K562 (cell line): ENCODE data around the gene LRRC37A3. TPM values are rescaled to one million over a fixed set of nuclear protein-coding genes. Genes with fewer than 3 reads are reported as not detected.
A peak's percentile ranks its signal among the peaks of the same experiment; 100 is the strongest.

Experiments used
- ARNT ChIP-seq, 2 experiments: fragments of 450-650 bp; IDR thresholded peaks; 2 replicates each; pipeline ENCODE4 v1.6.1; 2016; ENCODE audit warnings: mild to moderate bottlenecking in 1 of 2
- ATF4 ChIP-seq: fragments of 450-650 bp; formaldehyde crosslinking; IDR thresholded peaks from 2 replicates; pipeline ENCODE4 v1.4.0; 2022; ENCODE audit warnings: mild to moderate bottlenecking, moderate library complexity
- BRD9 ChIP-seq: fragments of 450-650 bp; IDR thresholded peaks from 2 replicates; pipeline ENCODE4 v1.6.1; 2018; ENCODE audit warnings: low read depth; ENCODE audit not compliant: partially characterized antibody
- CCAR2 ChIP-seq: fragments of 200-400 bp; formaldehyde crosslinking; IDR thresholded peaks from 2 replicates; pipeline ENCODE4 v1.6.1; 2017; ENCODE audit warnings: mild to moderate bottlenecking, low read depth, low read length
- CEBPB ChIP-seq: fragments of 450-650 bp; IDR thresholded peaks from 2 replicates; pipeline ENCODE4 v1.6.1; 2016; ENCODE audit warnings: missing genetic modification characterization, missing compliant biosample characterization
- CHAMP1 ChIP-seq: fragments of 450-650 bp; IDR thresholded peaks from 2 replicates; pipeline ENCODE4 v1.6.1; 2016; ENCODE audit warnings: mild to moderate bottlenecking
- COPS2 ChIP-seq: fragments of 450-650 bp; conservative IDR thresholded peaks from 2 replicates; pipeline ENCODE4 v1.6.1; 2016; ENCODE audit warnings: mild to moderate bottlenecking, moderate library complexity
- E2F3 ChIP-seq: fragments of 250-450 bp; sonication (Bioruptor Pico); IDR thresholded peaks from 2 replicates; pipeline ENCODE4 v1.4.0; 2020; ENCODE audit warnings: mild to moderate bottlenecking
- EZH2 ChIP-seq: IDR thresholded peaks from 2 replicates; pipeline ENCODE4 v1.6.1; 2012; ENCODE audit warnings: low read depth, mild to moderate bottlenecking, inconsistent platforms, low read length, borderline replicate concordance
- HNRNPK ChIP-seq: fragments of 200-400 bp; formaldehyde crosslinking; IDR thresholded peaks from one replicate; pipeline ENCODE4 v1.6.1; 2018; ENCODE audit warnings: mild to moderate bottlenecking, low read depth, low read length; ENCODE audit not compliant: poor library complexity, severe bottlenecking
- ID3 ChIP-seq, 2 experiments: fragments of 250-450 bp in 1 of 2; fragments of 450-650 bp in 1 of 2; sonication (Bioruptor Pico) in 1 of 2; IDR thresholded peaks; 2 replicates each; pipeline versions ENCODE4 v1.6.1 to v1.8.0; 2016 to 2021; ENCODE audit warnings: mild to moderate bottlenecking in 2 of 2, moderate library complexity in 2 of 2, missing compliant biosample characterization in 1 of 2, missing genetic modification characterization in 1 of 2
- NBN ChIP-seq: fragments of 450-650 bp; IDR thresholded peaks from 2 replicates; pipeline ENCODE4 v1.6.1; 2016; ENCODE audit warnings: low read depth, mild to moderate bottlenecking
- PML ChIP-seq: IDR thresholded peaks from 2 replicates; pipeline ENCODE4 v1.6.1; 2012; ENCODE audit warnings: low read length, inconsistent platforms
- POLR2AphosphoS2 ChIP-seq: IDR thresholded peaks from 2 replicates; pipeline ENCODE4 v1.6.1; 2012; ENCODE audit warnings: low read length, improper control_type of control experiment
- PURB ChIP-seq: sonication (generic); formaldehyde crosslinking; IDR thresholded peaks from 2 replicates; pipeline ENCODE4 v1.9.0; 2021; ENCODE audit warnings: low read depth, mild to moderate bottlenecking, missing genetic modification reagents
- SAFB2 ChIP-seq: fragments of 200-400 bp; formaldehyde crosslinking; IDR thresholded peaks from 2 replicates; pipeline ENCODE4 v1.6.1; 2018; ENCODE audit warnings: borderline replicate concordance, low read length, low read depth, moderate library complexity; ENCODE audit not compliant: severe bottlenecking
- SNRNP70 ChIP-seq: fragments of 200-400 bp; formaldehyde crosslinking; optimal IDR thresholded peaks from 2 replicates; pipeline ENCODE3; 2017; ENCODE audit warnings: low read depth, low read length
- ZBTB17 ChIP-seq: fragments of 450-650 bp; formaldehyde crosslinking; IDR thresholded peaks from 2 replicates; pipeline ENCODE4 v1.4.0; 2020; ENCODE audit warnings: mild to moderate bottlenecking
- ZBTB34 ChIP-seq: fragments of 250-450 bp; sonication (Bioruptor Pico); IDR thresholded peaks from 2 replicates; pipeline ENCODE4 v1.8.0; 2021; ENCODE audit warnings: mild to moderate bottlenecking, moderate library complexity
- ZBTB9 ChIP-seq: fragments of 450-650 bp; formaldehyde crosslinking; IDR thresholded peaks from 2 replicates; pipeline ENCODE4 v1.4.0; 2020; ENCODE audit warnings: mild to moderate bottlenecking, moderate library complexity
- ZNF57 ChIP-seq: fragments of 450-650 bp; formaldehyde crosslinking; IDR thresholded peaks from 2 replicates; pipeline ENCODE4 v1.4.0; 2020; ENCODE audit warnings: mild to moderate bottlenecking, moderate library complexity
- ZNF79 ChIP-seq: fragments of 250-450 bp; sonication (Bioruptor Pico); IDR thresholded peaks from 2 replicates; pipeline ENCODE4 v1.4.0; 2020; ENCODE audit warnings: low read depth, mild to moderate bottlenecking, moderate library complexity
- polyA plus RNA-seq, 8 experiments: library from polyadenylated mRNA; depleted of rRNA in 4 of 8; stranded (reverse) in 5 of 8; unstranded in 3 of 8; fragments of >200 nt; fragmentation: Nextera tagmentation in 2 of 8; fragmentation: Illumina TruSeq in 1 of 8; extraction: Ambion mirVana in 2 of 8; extraction: Trizol in 1 of 8; gene quantifications; 2 replicates each; pipeline versions ENCODE4 v1.2.1 to v1.2.3, GENCODE V29; 2011 to 2014; ENCODE audit warnings: inconsistent platforms in 1 of 8, missing spikeins in 1 of 8
- total RNA-seq, 7 experiments: library from RNA; depleted of rRNA in 6 of 7; stranded (reverse); fragments of >200 nt in 6 of 7; fragmentation: Illumina TruSeq in 2 of 7; extraction: Trizol in 2 of 7; gene quantifications; 2 replicates each; pipeline versions ENCODE4 v1.2.1 to v1.2.3, GENCODE V29; 2011 to 2021; ENCODE audit warnings: low replicate concordance in 1 of 7

The LRRC37A3 gene
- total and polyA plus RNA-seq, 9 of the 15 experiments (the other 6 are each of a cell fraction or from before 2014, with no cell fraction given), result 0.14 to 5.9 (median 2.2) TPM

- TF ChIP-seq CHAMP1 (no peak), EZH2 (no peak), SNRNP70 (no peak), E2F3 (no peak), POLR2AphosphoS2 (no peak), ZBTB9 (CRISPR knock-in tag) (no peak), BRD9 (no peak), ID3 (CRISPR knock-in tag; IDR thresholded peaks at IDR 0.05) (no peak), ID3 (tag; IDR thresholded peaks at IDR 0.05) (no peak; the same call in 1 of the 2 replicates), PURB (CRISPR knock-in tag) (no peak), ZNF57 (CRISPR knock-in tag) (no peak), CCAR2 (0 out of 2 replicates have a peak, but pooled peaks have one; percentile 30), CEBPB (no peak), ATF4 (CRISPR knock-in tag) (no peak), COPS2 (no peak), PML (no peak), HNRNPK (no peak), ZNF79 (CRISPR knock-in tag) (no peak), ARNT (IDR thresholded peaks at IDR 0.05) (no peak), ZBTB34 (no peak), NBN (no peak), SAFB2 (no peak), ZBTB17 (CRISPR knock-in tag) (no peak)
Measured at GRCh38 chr17:64920419-64921172, 1.3 kb upstream of the LRRC37A3 start (continued).
